MG63 (cell line): ENCODE results near the gene FAM186B. TPM values are rescaled to one million over a fixed set of nuclear protein-coding genes. Genes with fewer than 3 reads are reported as not detected.
"Not testable (repeated sequence)": the region's sequence is repeated elsewhere in the genome, so short reads cannot be mapped to it uniquely, and the experiment has no call there.

Experiments
- DNase-seq: peaks from one replicate; pipeline ENCODE4 v3.0.0-alpha.2; 2020
- H3K27me3 ChIP-seq: fragments of 250-450 bp; sonication (Bioruptor Pico); 2 replicates; pipeline ENCODE4 v1.5.1; 2020; ENCODE audit warnings: mild to moderate bottlenecking, moderate library complexity
- H3K36me3 ChIP-seq: fragments of 250-450 bp; sonication (Bioruptor Pico); 2 replicates; pipeline ENCODE4 v1.5.1; 2020; ENCODE audit warnings: mild to moderate bottlenecking, moderate library complexity
- H3K4me3 ChIP-seq: fragments of 250-450 bp; sonication (Bioruptor Pico); 2 replicates; pipeline ENCODE4 v1.5.1; 2020; ENCODE audit warnings: mild to moderate bottlenecking, moderate library complexity
- H3K9me3 ChIP-seq: fragments of 250-450 bp; sonication (Bioruptor Pico); 2 replicates; pipeline ENCODE4 v1.5.1; 2020; ENCODE audit warnings: mild to moderate bottlenecking, moderate library complexity
- total RNA-seq: library from RNA; depleted of rRNA; stranded (reverse); fragments of >200 nt; shearing (Covaris generic); gene quantifications from 2 replicates; pipeline ENCODE4 v1.2.3, GENCODE V29; 2014; ENCODE audit warnings: low replicate concordance

FAM186B gene
- total RNA-seq, 1 experiment from 2014 or later = not detected

DNA sequence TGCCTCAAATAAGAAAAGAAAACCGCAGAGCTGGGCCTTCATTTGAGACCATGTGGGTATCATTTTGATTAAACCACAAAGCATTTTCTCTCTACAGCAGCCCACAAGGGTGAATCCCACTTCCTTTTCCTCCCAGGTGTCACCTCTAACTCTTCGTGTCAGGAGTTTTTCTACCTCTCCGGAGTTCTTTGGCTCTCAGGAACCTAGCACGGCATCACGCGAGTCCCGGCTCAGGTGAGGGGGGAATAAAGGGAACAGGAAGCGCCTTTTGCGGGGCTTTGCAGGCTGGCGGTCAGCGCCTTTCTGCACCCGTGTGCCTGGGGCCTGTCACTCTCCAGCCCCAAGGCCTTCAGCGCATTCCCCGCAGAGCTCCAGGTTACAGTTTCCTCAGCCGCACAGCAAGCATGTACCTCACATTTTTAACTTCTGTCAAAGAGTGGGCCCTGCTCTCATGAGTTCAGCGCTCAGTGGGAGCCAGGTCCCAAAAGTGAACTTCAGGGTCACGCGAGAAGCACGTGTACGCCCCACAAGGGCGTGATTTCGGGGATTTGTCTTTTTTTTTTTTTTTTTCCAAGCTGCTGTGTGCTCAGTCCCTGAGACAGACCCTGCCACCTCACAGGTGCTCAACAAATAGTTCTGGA, 17.2 kb upstream of the FAM186B start:
- H3K9me3 ChIP-seq = no peaks in the 10 kb centered on the region
- peak; percentile 26 for DNase-seq
- H3K36me3 ChIP-seq = no peaks in the 10 kb centered on the region
- no peaks in the 10 kb centered on the region for H3K27me3 ChIP-seq
- peak overlapping the region; percentile 52 for H3K4me3 ChIP-seq

DNA sequence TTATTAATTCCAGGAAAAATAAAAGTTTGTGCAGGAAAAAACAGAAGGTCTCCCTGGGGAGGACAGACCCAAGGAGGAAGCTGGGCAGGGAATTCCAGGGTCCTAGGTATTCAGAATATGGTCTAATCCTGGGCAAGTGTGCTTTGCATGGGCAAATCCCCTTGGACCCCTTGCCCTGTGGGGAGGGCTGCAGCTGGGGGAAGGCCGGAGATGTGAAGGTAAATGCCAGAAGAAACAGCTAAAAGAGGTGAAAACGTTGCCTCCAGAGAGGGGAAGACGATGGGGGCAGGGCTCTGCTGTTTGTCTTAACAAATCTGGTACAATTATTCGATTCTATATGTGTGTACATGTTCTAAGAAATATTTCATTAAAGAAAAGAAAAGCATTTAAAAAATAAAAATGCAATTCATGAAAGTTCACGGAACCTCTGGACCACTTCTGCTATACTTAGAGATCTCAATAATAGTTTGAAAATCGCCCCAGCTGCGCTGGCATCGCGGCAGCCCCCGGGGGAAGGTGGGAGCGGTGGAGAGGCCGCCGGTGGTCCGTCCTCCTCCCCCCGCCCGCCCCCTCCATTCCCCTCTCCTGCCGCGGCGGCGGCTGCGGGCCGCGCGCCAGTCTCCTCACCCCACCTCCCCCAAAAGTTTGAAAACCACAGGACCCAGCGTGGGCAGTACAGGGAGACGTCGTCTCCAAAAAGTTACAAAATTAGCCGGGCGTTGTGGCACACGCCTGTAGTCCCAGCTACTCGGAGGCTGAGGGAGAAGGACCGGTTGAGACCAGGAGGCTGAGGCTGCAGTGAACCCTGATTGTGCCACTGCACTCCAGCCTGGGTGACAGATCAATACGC, 16.4 kb upstream of the FAM186B start:
- Histone ChIP-seq H3K9me3 (no peaks in the 10 kb centered on the region), H3K36me3 (no peaks in the 10 kb centered on the region), H3K27me3 (no peaks in the 10 kb centered on the region), H3K4me3 (peak overlapping the region; percentile 52)
- DNase-seq = no peak

DNA sequence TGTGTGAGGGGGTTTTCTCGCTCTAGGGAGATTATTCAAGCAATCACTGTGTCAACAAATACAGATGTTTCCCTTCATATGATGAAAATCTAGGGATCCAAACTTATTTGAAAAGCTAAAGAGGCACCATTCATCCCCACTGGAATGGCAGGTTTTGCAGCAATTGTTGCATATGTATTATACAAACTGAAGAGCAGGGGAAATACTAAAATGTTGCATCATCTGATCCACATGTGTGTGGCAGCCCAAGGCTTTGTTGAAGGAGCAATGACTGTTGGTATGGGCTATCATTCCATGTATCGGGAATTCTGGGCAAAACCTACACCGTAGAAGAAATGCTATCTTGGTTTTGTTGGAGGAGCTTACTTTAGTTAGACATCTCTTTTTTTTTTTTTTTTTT, 13.8 kb upstream of the FAM186B start:
- DNase-seq = no peak
- Histone ChIP-seq H3K27me3 (no peaks in the 10 kb centered on the region), H3K4me3 (no peak overlapping the region), H3K36me3 (no peaks in the 10 kb centered on the region), H3K9me3 (peaks cover 2% of the 10 kb centered on the region; the same call in 1 of the 2 replicates)

DNA sequence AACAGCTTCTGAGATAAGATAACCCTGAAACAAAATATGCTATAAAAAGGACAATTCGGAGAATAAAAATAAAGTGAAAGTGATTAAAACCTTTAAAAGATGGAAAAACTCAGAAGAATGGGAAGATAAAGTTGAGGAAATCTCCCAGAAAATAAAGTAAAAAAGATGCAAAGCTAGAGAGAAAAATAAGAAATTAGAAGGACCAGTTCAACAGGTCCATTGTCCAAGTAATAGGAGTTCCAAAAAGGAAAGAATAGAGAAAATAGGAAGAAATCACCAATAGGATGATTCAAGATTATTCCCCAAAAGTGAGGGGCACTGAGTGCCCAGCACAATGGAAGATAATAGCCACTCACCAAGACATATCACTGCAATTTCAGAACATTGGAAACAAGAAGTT, 13.1 kb upstream of the FAM186B start:
- no peak for DNase-seq
- no peaks in the 10 kb centered on the region for H3K27me3 ChIP-seq
- no peaks in the 10 kb centered on the region for H3K36me3 ChIP-seq
- H3K9me3 ChIP-seq = peaks cover 2% of the 10 kb centered on the region; the same call in 1 of the 2 replicates
- no peak overlapping the region for H3K4me3 ChIP-seq

DNA sequence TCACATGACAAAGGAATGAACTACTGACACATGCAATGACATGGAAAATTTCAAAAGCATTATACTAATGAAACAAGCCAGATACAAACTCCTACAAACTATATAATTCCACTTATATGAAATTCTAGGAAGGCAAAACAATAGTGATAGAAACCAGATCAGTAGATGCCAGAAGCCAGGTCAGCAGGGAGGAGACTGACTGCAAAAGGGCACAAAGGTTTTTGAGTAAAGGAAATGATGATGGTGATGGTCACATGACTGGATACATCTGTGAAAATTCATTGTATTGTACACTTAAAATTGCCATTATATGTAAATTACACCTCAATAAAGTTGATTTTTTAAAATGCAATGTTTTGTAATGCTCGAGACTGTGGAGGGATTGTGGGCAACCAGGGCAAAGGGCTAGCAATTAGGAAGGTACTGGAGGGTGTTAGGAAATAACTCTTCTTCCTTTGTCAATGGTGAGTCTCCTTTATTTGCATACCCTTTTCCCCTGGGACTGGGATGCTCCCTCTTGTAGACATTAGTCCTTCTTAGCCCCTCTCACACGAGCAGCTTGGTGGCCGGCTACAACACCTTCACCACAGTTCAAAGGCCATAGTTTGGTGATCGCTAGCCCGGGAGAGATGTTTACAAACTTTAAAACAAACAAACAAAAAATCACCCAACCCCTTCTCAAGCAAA, 11.2 kb upstream of the FAM186B start:
- H3K27me3 ChIP-seq = no peaks in the 10 kb centered on the region
- no peaks in the 10 kb centered on the region for H3K36me3 ChIP-seq
- peaks cover 2% of the 10 kb centered on the region; the same call in 1 of the 2 replicates for H3K9me3 ChIP-seq
- no peak for DNase-seq
- no peak overlapping the region for H3K4me3 ChIP-seq

DNA sequence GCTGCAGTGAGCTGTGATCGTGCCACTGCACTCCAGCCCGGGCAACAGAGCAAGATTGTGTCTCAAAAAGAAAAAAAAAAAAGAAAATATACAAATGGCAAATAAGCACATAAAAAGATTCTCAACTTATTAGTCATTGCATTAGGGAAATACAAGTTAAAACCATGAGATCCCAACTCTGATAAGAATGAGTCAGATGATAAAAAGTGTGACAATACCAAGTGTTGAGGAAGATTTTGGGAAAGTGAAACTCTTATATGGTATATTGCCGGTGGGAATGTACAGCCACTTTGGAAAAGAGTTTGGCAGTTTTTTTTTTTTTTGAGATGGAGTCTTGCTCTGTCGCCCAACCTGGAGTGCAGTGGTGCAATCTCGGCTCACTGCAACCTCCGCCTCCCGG, 10.3 kb upstream of the FAM186B start:
- Histone ChIP-seq H3K27me3 (no peaks in the 10 kb centered on the region), H3K9me3 (peaks cover 2% of the 10 kb centered on the region; the same call in 1 of the 2 replicates), H3K36me3 (no peaks in the 10 kb centered on the region), H3K4me3 (no peak overlapping the region)
- DNase-seq = no peak

DNA sequence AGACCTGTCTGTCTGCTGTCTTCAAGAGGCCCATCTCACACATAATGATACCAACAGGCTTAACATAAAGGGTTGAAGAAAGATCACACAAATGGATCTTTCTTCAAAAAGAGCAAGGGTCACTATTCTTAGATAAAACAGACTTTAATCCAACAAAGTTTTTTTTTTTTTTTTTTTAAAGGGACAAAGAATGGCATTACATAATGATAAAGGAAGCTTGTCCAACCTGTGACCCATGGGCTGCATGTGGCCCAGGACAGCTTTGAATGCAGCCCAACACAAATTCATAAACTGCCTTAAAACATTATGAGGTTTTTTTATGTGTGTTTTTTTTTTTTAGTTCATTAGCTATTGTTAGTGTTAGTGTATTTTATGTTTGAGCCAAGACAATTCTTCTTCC, 6.8 kb upstream of the FAM186B start:
- H3K27me3 ChIP-seq = no peaks in the 10 kb centered on the region
- no peak for DNase-seq
- no peaks in the 10 kb centered on the region for H3K36me3 ChIP-seq
- peaks cover 2% of the 10 kb centered on the region; the same call in 1 of the 2 replicates for H3K9me3 ChIP-seq
- H3K4me3 ChIP-seq = no peak overlapping the region

DNA sequence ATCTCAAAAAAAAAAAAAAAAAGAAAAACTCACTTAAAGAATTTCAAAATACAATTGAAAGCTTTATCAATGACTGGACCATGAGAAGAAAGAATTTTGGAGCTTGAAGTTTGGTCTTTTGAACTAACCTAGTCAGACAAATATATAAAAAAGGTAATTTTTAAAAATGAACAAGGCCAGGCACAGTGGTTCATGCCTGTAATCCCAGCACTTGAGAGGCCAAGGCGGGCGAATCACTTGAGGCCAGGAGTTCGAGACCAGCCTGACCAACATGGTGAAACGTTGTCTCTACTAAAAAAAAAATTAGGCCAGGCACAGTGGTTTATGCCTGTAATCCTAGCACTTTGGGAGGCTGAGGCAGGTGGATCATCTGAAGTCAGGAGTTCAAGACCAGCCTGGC, 5.3 kb upstream of the FAM186B start:
- not testable (repeated sequence) for H3K9me3 ChIP-seq, H3K36me3 ChIP-seq, H3K4me3 ChIP-seq, H3K27me3 ChIP-seq, DNase-seq

DNA sequence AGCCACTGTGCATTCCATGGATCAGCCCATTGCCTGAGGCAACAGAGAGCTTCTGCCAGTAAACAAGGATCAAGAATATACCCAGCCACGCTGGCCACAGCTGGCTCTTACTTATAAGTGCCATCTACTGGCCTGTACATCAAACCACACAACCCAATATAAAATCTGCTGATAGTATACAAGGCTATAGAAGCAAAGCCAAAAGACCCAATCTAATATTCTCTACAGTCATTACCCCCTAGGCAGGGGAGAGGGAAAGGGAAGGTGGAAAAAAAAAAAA, 4.4 kb upstream of the FAM186B start:
- Histone ChIP-seq H3K4me3 (no peak overlapping the region), H3K9me3 (no peaks in the 10 kb centered on the region), H3K27me3 (no peaks in the 10 kb centered on the region), H3K36me3 (no peaks in the 10 kb centered on the region)
- no peak for DNase-seq

DNA sequence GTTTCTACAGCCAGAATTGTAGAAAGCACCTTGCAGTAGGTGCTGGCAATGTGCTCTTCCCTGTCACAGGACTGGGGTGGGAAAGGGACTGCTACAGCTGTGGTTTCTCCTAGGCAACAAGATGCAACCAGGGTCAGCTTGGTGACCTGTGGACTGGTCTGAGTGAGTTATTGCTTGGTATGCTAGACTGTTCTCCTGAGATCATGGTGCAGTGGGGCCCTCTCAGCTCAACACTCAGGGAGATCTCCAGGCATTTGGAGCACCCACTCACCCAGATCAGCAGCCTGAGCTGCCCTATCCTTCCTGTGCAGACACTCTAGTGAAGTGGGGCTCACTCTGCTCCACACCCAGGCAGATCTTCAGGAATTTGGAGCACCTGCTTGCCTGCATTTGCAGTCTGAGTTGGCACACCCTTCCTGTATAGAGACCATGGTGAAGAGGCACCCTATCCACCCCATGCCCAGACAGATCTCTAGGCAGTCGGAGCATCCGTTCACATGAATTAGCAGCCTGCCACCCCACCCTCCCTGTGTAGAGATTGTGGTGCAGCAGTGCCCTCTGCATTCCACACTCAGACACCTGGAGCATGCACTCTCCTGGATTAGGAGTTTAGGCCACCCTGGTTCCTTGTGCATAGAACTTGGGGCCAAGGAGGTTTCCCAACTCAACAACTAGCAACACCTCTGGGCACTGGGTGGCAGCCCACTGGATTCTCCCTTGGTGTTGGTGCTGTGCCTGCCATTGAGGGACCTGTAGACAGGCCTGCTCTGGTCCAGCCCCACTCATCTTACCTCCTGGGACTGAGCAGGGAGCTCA, 3.8 kb upstream of the FAM186B start:
- H3K27me3 ChIP-seq = no peaks in the 10 kb centered on the region
- no peaks in the 10 kb centered on the region for H3K9me3 ChIP-seq
- DNase-seq = no peak
- no peak overlapping the region for H3K4me3 ChIP-seq
- H3K36me3 ChIP-seq = no peaks in the 10 kb centered on the region

DNA sequence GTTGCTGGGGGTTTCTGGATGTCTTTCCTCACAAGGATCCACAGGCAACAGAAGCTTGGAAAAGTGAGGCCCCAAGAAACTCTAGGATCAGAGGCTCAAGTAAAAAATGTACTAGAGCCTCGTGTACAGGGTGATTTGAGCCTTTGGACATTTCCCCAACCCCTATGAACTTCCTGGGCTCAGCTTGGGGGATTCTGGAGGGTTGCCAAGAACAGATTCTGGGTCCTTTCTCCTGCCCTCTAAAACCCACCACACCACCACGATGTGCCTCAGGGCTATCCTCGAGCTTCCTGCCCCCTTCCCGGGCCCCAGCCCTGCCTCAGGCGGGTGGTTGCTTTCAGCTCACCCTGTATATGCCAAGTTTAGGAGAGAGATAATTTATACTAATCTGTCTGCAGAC, 583 bp downstream of the FAM186B start:
- H3K36me3 ChIP-seq = no peaks in the 10 kb centered on the region
- H3K4me3 ChIP-seq = no peak overlapping the region
- no peaks in the 10 kb centered on the region for H3K9me3 ChIP-seq
- no peaks in the 10 kb centered on the region for H3K27me3 ChIP-seq
- no peak for DNase-seq

DNA sequence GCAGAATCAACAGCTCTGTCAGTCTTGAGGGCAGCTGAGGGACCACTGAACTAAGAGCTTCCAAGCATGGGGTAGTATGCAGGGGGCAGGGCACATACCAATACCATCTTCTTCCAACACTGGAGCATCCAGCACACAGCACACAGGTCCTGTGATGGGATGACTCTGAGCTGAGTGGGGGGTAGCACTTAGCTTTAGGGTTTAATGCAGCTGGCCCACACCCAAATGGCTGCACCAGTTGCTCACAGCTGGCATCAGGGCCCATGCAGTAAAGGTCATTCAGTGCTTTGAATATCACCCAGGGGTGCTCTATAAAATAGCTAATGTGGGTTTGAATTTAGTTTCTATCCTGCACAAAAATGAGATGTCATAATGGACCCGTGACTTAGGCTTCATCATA, 1.7 kb downstream of the FAM186B start:
- DNase-seq = no peak
- Histone ChIP-seq H3K36me3 (no peaks in the 10 kb centered on the region), H3K27me3 (no peaks in the 10 kb centered on the region), H3K4me3 (no peak overlapping the region), H3K9me3 (no peaks in the 10 kb centered on the region)

DNA sequence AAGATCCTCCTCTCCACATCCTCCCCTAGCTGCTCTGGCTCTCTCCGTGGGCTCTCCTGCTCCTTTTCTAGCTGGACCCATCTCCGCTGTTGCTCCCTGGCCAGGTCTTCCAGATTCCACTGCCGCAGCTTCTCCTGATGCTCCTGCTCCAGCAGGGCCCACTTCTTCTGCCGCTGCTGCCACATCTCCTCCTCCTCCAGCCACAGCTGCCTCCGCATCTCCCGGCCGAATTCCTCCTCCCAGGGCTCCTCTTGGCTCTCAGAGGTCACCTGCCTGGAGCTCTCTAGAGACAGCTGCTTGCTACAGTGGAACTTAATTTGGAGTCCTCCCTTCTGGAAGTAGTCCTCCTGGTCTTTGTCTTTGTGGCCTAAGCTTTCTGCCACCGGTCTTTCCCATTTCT, 5.5 kb downstream of the FAM186B start:
- H3K36me3 ChIP-seq = no peaks in the 10 kb centered on the region; the same call in 1 of the 2 replicates
- H3K9me3 ChIP-seq = no peaks in the 10 kb centered on the region
- DNase-seq = no peak
- H3K27me3 ChIP-seq = no peaks in the 10 kb centered on the region
- H3K4me3 ChIP-seq = no peak overlapping the region

DNA sequence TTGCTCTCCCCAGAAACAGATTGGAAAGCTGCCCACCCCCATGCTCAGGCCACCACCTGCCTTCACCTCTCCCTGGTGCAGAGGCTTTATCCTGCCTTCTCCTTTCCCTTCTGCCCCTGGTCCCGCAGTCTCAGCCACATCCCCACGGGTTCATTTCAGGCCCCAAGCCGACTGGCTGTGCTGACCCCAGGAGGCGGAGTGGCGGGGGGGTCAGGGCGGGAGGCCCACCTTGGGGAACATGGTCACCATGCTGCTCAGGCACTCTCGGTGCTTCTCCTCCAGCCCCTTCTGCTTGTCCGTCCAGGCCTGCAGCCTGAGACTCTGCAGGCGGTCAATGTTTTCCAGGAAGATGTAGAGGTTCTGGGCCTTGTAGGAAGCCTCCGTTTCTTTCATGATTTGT, 6.9 kb downstream of the FAM186B start:
- Histone ChIP-seq H3K36me3 (no peaks in the 10 kb centered on the region; the same call in 1 of the 2 replicates), H3K4me3 (no peak overlapping the region), H3K9me3 (no peaks in the 10 kb centered on the region), H3K27me3 (no peaks in the 10 kb centered on the region)
- no peak for DNase-seq

DNA sequence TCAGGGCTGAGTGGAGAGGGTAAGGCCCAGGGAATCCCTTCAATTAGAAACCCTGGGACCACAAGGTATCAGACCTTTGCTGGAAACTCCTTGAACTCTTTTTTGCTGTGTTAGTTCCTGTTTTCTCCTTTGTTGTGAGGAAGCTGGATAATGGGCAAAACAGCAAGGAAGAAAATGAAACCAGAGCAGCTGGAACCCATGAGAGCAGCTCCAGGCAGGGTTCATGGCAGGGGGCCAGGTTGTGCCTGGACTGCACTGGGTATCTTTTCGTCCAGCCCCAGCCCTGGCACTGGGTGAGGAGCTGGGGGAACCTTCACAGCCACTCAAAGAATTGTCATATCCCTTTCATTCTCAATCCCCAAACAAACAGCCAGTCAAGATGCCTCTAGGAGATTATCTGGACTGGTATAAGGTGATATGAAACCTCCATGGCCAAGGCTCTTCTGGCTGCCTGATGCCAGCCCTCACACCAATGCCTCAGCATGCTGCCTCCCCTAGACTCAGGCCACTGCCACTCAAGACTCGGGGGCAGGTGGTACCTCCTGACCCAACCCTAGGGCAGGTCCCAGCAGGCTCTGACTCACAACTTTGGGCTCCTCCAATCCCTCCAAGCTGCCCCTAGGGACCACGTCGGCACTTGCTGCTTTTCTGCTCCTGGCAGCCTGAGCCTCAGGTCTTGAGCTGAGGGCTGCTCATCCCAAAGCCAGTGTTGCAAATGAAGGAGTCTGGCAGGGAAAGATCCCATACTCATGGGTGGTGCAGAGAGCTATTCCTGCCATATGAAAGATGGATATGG, 16.5 kb downstream of the FAM186B start:
- Histone ChIP-seq H3K36me3 (no peaks in the 10 kb centered on the region; the same call in 1 of the 2 replicates), H3K27me3 (no peaks in the 10 kb centered on the region), H3K9me3 (peaks cover 2% of the 10 kb centered on the region; the same call in 1 of the 2 replicates), H3K4me3 (no peak overlapping the region)
- DNase-seq = no peak

DNA sequence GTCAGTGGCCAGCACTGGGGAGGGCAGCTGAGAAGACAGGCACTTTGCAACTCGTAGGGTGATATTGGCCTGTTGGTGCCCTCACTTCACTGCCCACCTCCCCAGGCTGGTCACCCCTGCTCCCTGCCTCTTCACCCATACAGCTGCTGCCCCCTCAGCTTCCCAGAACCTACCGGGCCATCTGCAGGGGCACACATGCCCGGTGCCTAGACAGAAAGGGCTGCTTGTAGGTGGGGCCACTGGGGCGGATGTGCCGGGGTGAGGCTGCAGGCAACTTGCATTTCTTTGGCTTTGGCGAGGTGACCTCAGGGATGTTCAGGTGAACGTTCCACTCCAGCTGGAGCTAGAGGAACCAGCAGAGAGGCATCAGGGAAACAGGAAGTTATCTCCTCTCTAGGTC, 17.2 kb downstream of the FAM186B start:
- no peaks in the 10 kb centered on the region for H3K27me3 ChIP-seq
- H3K4me3 ChIP-seq = no peak overlapping the region

More for the DNA sequence above, 17.2 kb downstream of the FAM186B start:
- DNase-seq = no peak
- H3K36me3 ChIP-seq = no peaks in the 10 kb centered on the region; the same call in 1 of the 2 replicates
- peaks cover 2% of the 10 kb centered on the region; the same call in 1 of the 2 replicates for H3K9me3 ChIP-seq
